SU-DHL-6 (cell line): ENCODE results near the gene AKAP11.

Experiments used
- H2AFZ ChIP-seq: fragments of 200-600 bp; sonication (generic); 2 replicates; pipeline ENCODE4 v1.6.1; 2014; ENCODE audit warnings: low read depth, mild to moderate bottlenecking, moderate library complexity, mixed read lengths, antibody characterized with exemption, low read length; ENCODE audit not compliant: severe bottlenecking
- H3F3A ChIP-seq: fragments of 200-600 bp; shearing (Covaris generic); 2 replicates; pipeline ENCODE4 v1.6.0; 2016; ENCODE audit warnings: antibody characterized with exemption, mild to moderate bottlenecking; ENCODE audit not compliant: insufficient read depth
- H3K27ac ChIP-seq: fragments of 200-600 bp; sonication (generic); 2 replicates; pipeline ENCODE4 v1.5.1; 2016; ENCODE audit warnings: low read depth, mild to moderate bottlenecking, low read length, moderate library complexity, mixed read lengths
- H3K27me3 ChIP-seq: fragments of 200-600 bp; sonication (generic), shearing (Covaris generic); 2 replicates; pipeline ENCODE4 v1.6.0; 2014; ENCODE audit warnings: mild to moderate bottlenecking, low read length
- H3K36me3 ChIP-seq: fragments of 200-600 bp; sonication (generic); 2 replicates; pipeline ENCODE4 v1.6.1; 2014; ENCODE audit warnings: mild to moderate bottlenecking, low read length, mixed read lengths
- H3K4me2 ChIP-seq: fragments of 300-600, 200-600 bp; shearing (Covaris generic), sonication (generic); 2 replicates; pipeline ENCODE4 v1.6.0; 2014; ENCODE audit warnings: low read length, low read depth, mild to moderate bottlenecking; ENCODE audit not compliant: poor library complexity, severe bottlenecking
- H3K4me3 ChIP-seq: fragments of 200-600 bp; sonication (generic); 2 replicates; pipeline ENCODE4 v1.5.1; 2014; ENCODE audit warnings: antibody characterized with exemption, low read length, mild to moderate bottlenecking, mixed read lengths; ENCODE audit not compliant: insufficient read depth, poor library complexity, severe bottlenecking
- H3K79me2 ChIP-seq: fragments of 200-600 bp; sonication (generic); 2 replicates; pipeline ENCODE4 v1.6.1; 2014; ENCODE audit warnings: mild to moderate bottlenecking, low read length, moderate library complexity; ENCODE audit not compliant: insufficient read depth
- H3K9ac ChIP-seq: fragments of 200-600 bp; sonication (generic); 2 replicates; pipeline ENCODE4 v1.7.0; 2014; ENCODE audit warnings: mild to moderate bottlenecking, low read length
- H3K9me2 ChIP-seq: fragments of 200-600 bp; sonication (generic); replicated peaks from 2 replicates; pipeline ENCODE4 v1.6.1; 2014; ENCODE audit warnings: low read length; ENCODE audit not compliant: insufficient read depth
- H3K9me3 ChIP-seq: fragments of 200-600 bp; sonication (generic); 2 replicates; pipeline ENCODE4 v1.6.1; 2014; ENCODE audit warnings: low read length, mixed read lengths; ENCODE audit not compliant: insufficient read depth
- H4K20me1 ChIP-seq: fragments of 200-600 bp; sonication (generic); 2 replicates; pipeline ENCODE4 v1.6.1; 2014; ENCODE audit warnings: low read depth, mild to moderate bottlenecking, antibody characterized with exemption, low read length, moderate library complexity, mixed read lengths
- CTCF ChIP-seq: fragments of 200-600 bp; sonication (generic); IDR thresholded peaks from one replicate; pipeline ENCODE4 v1.5.1; 2017; ENCODE audit warnings: antibody characterized with exemption, mild to moderate bottlenecking, low read length, moderate library complexity; ENCODE audit not compliant: insufficient read depth, poor library complexity, severe bottlenecking
- EZH2phosphoT487 ChIP-seq: fragments of 200-600 bp; sonication (generic), shearing (Covaris generic); conservative IDR thresholded peaks from 2 replicates; pipeline ENCODE4 v1.6.1; 2018; ENCODE audit warnings: mild to moderate bottlenecking, antibody characterized with exemption, low read length, moderate library complexity, mixed read lengths

AKAP11 gene

GRCh38 chr13:42258747-42259146 lies 13.2 kb upstream of the AKAP11 start:
- Histone ChIP-seq H3F3A (no peaks in the 10 kb centered on the region), H3K27me3 (no peaks in the 10 kb centered on the region), H3K79me2 (no peaks in the 10 kb centered on the region), H2AFZ (no peak overlapping the region), H3K9ac (no peak overlapping the region), H3K27ac (no peak overlapping the region), H3K9me2 (no peaks in the 10 kb centered on the region), H3K36me3 (no peaks in the 10 kb centered on the region), H3K4me2 (no peak overlapping the region), H3K4me3 (no peak overlapping the region), H3K9me3 (no peaks in the 10 kb centered on the region), H4K20me1 (no peaks in the 10 kb centered on the region)
- no peak for TF ChIP-seq EZH2phosphoT487
- no peak for TF ChIP-seq CTCF

GRCh38 chr13:42259515-42259914 lies 12.4 kb upstream of the AKAP11 start:
- TF ChIP-seq CTCF (no peak), EZH2phosphoT487 (no peak)
- Histone ChIP-seq H2AFZ (no peak overlapping the region), H3K27ac (no peak overlapping the region), H3K9ac (no peak overlapping the region), H3K4me2 (no peak overlapping the region), H3K36me3 (no peaks in the 10 kb centered on the region), H3K9me3 (no peaks in the 10 kb centered on the region), H3K27me3 (no peaks in the 10 kb centered on the region), H4K20me1 (no peaks in the 10 kb centered on the region), H3K4me3 (no peak overlapping the region), H3F3A (no peaks in the 10 kb centered on the region), H3K9me2 (no peaks in the 10 kb centered on the region), H3K79me2 (no peaks in the 10 kb centered on the region)

GRCh38 chr13:42260903-42261654 lies 10.9 kb upstream of the AKAP11 start:
- Histone ChIP-seq H3K27me3 (no peaks in the 10 kb centered on the region), H2AFZ (no peak overlapping the region), H3K27ac (no peak overlapping the region), H3K4me2 (no peak overlapping the region), H3K79me2 (no peaks in the 10 kb centered on the region), H3K9me2 (no peaks in the 10 kb centered on the region), H4K20me1 (no peaks in the 10 kb centered on the region), H3K9me3 (no peaks in the 10 kb centered on the region), H3K36me3 (no peaks in the 10 kb centered on the region), H3K9ac (no peak overlapping the region), H3K4me3 (no peak overlapping the region), H3F3A (no peaks in the 10 kb centered on the region)
- no peak for TF ChIP-seq CTCF
- TF ChIP-seq EZH2phosphoT487, result no peak
